GM18520 (cell line): ENCODE data around the gene IQCH.

ENCODE experiments used
- ATAC-seq: cut with Tn5 transposase; IDR thresholded peaks from one replicate; pipeline ENCODE4 v1.9.1; 2021; ENCODE audit not compliant: unreplicated experiment

Gene IQCH

GRCh38 chr15:67386947-67387346 lies 132.4 kb downstream of the IQCH start:
- ATAC-seq: no peak

- ATAC-seq: no peak
Measured at GRCh38 chr15:67389975-67390374, 135.4 kb downstream of the IQCH start.

- ATAC-seq: no peak
Measured at GRCh38 chr15:67394873-67395639, 140.5 kb downstream of the IQCH start.

GRCh38 chr15:67396114-67396513 lies 141.5 kb downstream of the IQCH start:
- no peak for ATAC-seq

GRCh38 chr15:67397139-67397538 lies 142.6 kb downstream of the IQCH start:
- ATAC-seq: no peak

GRCh38 chr15:67399925-67400324 lies 145.3 kb downstream of the IQCH start:
- ATAC-seq: no peak

GRCh38 chr15:67400890-67401289 lies 146.3 kb downstream of the IQCH start:
- no peak for ATAC-seq

GRCh38 chr15:67401336-67401735 lies 146.8 kb downstream of the IQCH start:
- ATAC-seq: no peak

GRCh38 chr15:67403428-67404154 lies 149.0 kb downstream of the IQCH start:
- no peak for ATAC-seq

- no peak for ATAC-seq
Measured at GRCh38 chr15:67405208-67406191, 150.9 kb downstream of the IQCH start.

- ATAC-seq: no peak
Measured at GRCh38 chr15:67406257-67406861, 151.8 kb downstream of the IQCH start.

GRCh38 chr15:67407786-67408185 lies 153.2 kb downstream of the IQCH start:
- ATAC-seq: no peak

- ATAC-seq: no peak
Measured at GRCh38 chr15:67409175-67409574, 154.6 kb downstream of the IQCH start.

GRCh38 chr15:67411486-67411885 lies 156.9 kb downstream of the IQCH start:
- ATAC-seq: no peak

GRCh38 chr15:67413770-67414390 lies 159.3 kb downstream of the IQCH start:
- no peak for ATAC-seq

GRCh38 chr15:67415181-67415580 lies 160.6 kb downstream of the IQCH start:
- ATAC-seq: no peak

- ATAC-seq: no peak
Measured at GRCh38 chr15:67416891-67417290, 162.3 kb downstream of the IQCH start.

GRCh38 chr15:67419705-67420104 lies 165.1 kb downstream of the IQCH start:
- ATAC-seq: no peak

GRCh38 chr15:67420137-67420536 lies 165.6 kb downstream of the IQCH start:
- ATAC-seq: no peak

- ATAC-seq: no peak
Measured at GRCh38 chr15:67421105-67421504, 166.5 kb downstream of the IQCH start.
